Neutrophil (primary cell): Measurements from ENCODE around the gene RAP1GAP2.
A peak's percentile ranks its signal among the peaks of the same experiment; 100 is the strongest.

Source experiments
- H3K27ac ChIP-seq: fragments of 200-600 bp; sonication (generic); 2 replicates; pipeline ENCODE4 v1.5.1; 2016; ENCODE audit warnings: mild to moderate bottlenecking, moderate library complexity
- H3K27me3 ChIP-seq: fragments of 200-600 bp; sonication (generic); 2 replicates; pipeline ENCODE4 v1.6.0; 2016; ENCODE audit warnings: mild to moderate bottlenecking
- H3K36me3 ChIP-seq: fragments of 200-600 bp; sonication (generic); 2 replicates; pipeline ENCODE4 v1.5.1; 2017
- H3K4me1 ChIP-seq, 2 experiments: fragments of 200-600 bp in 1 of 2; sonication (generic) in 1 of 2; 1 replicate in 1 of 2; 2 replicates in 1 of 2; pipeline versions ENCODE4 v1.5.1 to v1.6.1; 2013 to 2016; ENCODE audit warnings: low read depth in 1 of 2, low read length in 1 of 2, mild to moderate bottlenecking in 1 of 2, moderate library complexity in 1 of 2; ENCODE audit not compliant: control insufficient read depth in 1 of 2, insufficient read depth in 1 of 2
- H3K4me3 ChIP-seq, 2 experiments: fragments of 200-600 bp in 1 of 2; sonication (generic) in 1 of 2; 1 replicate in 1 of 2; 2 replicates in 1 of 2; pipeline ENCODE4 v1.5.1; 2013 to 2016; ENCODE audit warnings: low read depth in 1 of 2, low read length in 1 of 2, mild to moderate bottlenecking in 1 of 2, moderate library complexity in 1 of 2
- H3K9me3 ChIP-seq: fragments of 200-600 bp; sonication (generic); 2 replicates; pipeline ENCODE4 v1.5.1; 2016
- TF ChIP-seq, protein P1 (sequence below): fragments of 200-600 bp; sonication (generic); IDR thresholded peaks from 2 replicates; pipeline ENCODE4 v1.5.1; 2016; ENCODE audit warnings: antibody characterized with exemption

The RAP1GAP2 gene

DNA sequence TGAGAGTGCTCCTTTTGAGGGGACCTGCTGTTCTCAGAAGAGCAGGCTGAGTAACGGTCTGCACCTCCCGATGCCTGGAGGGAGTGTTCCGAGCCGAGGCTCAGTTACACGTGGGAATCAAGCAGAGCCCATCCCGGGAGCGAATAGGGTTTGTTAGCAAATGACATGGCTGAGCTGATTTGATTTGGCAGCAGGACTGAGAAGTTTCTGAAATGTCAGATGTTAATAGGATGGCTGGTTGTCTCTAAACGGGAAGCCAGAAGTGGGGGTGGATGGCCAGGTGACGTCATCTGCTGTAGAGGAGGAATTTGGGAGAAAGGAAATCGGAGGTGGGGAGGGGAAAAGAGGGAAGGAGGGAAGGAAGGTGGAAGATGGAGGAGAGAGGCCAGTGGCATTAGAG lies 128.0 kb downstream of the RAP1GAP2 start:
- Histone ChIP-seq H3K4me3 (no peak overlapping the region), H3K36me3 (peaks cover 30% of the 10 kb centered on the region)

DNA sequence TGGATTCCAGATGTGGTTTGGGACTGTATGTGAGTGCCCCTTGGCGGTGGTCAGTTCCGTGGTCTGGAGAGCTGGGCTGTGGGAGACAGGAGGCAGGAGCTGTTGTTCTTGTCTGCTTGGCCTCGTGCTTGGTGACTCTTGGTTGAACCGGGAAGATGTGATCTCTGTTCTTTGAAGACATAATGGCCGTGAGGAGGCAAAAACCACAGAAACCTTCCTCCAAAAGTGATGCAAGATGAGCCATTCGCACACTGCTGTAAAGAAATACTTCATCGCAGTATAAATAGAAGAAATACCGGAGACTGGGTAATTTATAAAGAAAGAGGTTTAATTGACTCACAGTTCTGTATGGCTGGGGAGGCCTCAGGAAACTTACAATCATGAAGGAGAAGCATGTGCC lies 128.8 kb downstream of the RAP1GAP2 start:
- peaks cover 9 to 22% of the 10 kb centered on the region in 2 experiments for H3K4me1 ChIP-seq
- no peak overlapping the region for H3K4me3 ChIP-seq
- peak overlapping the region; percentile 17 for H3K27ac ChIP-seq
- H3K36me3 ChIP-seq = peaks cover 37% of the 10 kb centered on the region
- TF ChIP-seq, protein P1, sequence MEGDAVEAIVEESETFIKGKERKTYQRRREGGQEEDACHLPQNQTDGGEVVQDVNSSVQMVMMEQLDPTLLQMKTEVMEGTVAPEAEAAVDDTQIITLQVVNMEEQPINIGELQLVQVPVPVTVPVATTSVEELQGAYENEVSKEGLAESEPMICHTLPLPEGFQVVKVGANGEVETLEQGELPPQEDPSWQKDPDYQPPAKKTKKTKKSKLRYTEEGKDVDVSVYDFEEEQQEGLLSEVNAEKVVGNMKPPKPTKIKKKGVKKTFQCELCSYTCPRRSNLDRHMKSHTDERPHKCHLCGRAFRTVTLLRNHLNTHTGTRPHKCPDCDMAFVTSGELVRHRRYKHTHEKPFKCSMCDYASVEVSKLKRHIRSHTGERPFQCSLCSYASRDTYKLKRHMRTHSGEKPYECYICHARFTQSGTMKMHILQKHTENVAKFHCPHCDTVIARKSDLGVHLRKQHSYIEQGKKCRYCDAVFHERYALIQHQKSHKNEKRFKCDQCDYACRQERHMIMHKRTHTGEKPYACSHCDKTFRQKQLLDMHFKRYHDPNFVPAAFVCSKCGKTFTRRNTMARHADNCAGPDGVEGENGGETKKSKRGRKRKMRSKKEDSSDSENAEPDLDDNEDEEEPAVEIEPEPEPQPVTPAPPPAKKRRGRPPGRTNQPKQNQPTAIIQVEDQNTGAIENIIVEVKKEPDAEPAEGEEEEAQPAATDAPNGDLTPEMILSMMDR = no peak
- H3K27me3 ChIP-seq = no peaks in the 10 kb centered on the region
- no peaks in the 10 kb centered on the region for H3K9me3 ChIP-seq

More for the DNA sequence above, 128.0 kb downstream of the RAP1GAP2 start:
- TF ChIP-seq, protein P1 = no peak
- no peak overlapping the region for H3K27ac ChIP-seq
- H3K27me3 ChIP-seq = no peaks in the 10 kb centered on the region
- peaks cover 9 to 21% of the 10 kb centered on the region in 2 experiments for H3K4me1 ChIP-seq
- no peaks in the 10 kb centered on the region for H3K9me3 ChIP-seq

DNA sequence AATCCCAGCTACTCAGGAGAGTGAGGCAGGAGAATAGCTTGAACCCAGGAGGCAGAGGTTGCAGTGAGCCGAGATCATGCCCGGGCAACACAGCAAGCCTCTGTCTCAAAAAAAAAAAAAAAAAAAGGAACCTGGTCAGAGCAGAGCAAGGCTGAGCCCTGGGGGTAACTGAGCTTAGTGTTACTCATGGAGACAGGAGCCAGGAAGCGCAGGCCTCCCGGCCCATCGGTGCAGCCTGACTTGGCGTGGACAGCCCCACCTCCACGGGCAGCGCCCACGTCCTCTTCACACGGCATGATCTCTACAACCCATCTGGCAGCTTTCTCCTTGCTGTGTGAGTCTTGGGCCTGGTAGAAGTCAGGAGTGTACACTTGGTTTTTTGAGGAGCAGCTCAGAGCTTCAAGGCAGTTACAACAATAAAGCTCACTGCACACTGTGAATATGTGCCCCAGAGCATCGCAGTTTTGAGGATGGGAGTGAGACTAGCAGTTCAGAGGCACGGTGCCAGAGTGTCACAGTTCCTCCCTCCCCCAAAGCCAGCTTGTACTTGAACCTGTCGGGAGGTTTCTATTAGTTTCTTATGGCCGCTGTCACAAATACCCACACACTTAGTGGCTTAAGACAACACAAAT lies 129.9 kb downstream of the RAP1GAP2 start:
- Histone ChIP-seq H3K4me3 (no peak overlapping the region), H3K27me3 (no peaks in the 10 kb centered on the region), H3K4me1 (peaks cover 9 to 26% of the 10 kb centered on the region in 2 experiments), H3K27ac (no peak overlapping the region), H3K36me3 (peaks cover 39% of the 10 kb centered on the region), H3K9me3 (no peaks in the 10 kb centered on the region)
- TF ChIP-seq, protein P1 = no peak

DNA sequence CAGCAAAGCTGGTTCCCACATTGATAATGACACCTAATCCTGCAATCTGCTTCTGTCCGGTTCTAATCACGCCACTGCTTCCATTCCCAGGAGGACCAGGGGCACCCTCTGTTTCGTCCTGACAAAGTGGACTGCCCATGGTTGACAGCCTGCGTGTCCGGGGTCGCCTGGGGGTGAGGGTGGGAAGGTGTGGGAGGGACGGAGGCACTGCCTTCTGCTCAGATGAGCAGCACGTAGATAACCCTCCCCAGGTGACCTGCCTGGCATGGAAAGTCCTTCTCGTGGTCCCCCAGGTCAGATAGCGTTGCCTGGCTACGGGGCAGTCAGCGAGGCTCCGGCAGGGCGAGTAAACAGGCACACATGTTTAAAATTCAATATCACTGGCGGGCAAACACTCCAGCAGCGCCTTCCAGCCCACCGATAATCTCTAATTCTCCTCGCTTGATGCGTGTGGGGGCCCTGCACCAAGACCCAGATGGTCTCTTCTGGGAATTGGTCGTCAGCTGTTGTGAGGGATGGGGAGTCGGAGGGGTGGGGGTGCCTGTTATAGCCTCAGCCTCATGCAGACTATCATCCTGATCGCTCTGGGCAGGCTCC lies 132.2 kb downstream of the RAP1GAP2 start:
- peaks cover 9 to 26% of the 10 kb centered on the region in 2 experiments for H3K4me1 ChIP-seq
- H3K36me3 ChIP-seq = peaks cover 53% of the 10 kb centered on the region
- no peak overlapping the region for H3K27ac ChIP-seq
- TF ChIP-seq, protein P1 = no peak
- H3K27me3 ChIP-seq = no peaks in the 10 kb centered on the region
- no peak overlapping the region for H3K4me3 ChIP-seq
- H3K9me3 ChIP-seq = no peaks in the 10 kb centered on the region

DNA sequence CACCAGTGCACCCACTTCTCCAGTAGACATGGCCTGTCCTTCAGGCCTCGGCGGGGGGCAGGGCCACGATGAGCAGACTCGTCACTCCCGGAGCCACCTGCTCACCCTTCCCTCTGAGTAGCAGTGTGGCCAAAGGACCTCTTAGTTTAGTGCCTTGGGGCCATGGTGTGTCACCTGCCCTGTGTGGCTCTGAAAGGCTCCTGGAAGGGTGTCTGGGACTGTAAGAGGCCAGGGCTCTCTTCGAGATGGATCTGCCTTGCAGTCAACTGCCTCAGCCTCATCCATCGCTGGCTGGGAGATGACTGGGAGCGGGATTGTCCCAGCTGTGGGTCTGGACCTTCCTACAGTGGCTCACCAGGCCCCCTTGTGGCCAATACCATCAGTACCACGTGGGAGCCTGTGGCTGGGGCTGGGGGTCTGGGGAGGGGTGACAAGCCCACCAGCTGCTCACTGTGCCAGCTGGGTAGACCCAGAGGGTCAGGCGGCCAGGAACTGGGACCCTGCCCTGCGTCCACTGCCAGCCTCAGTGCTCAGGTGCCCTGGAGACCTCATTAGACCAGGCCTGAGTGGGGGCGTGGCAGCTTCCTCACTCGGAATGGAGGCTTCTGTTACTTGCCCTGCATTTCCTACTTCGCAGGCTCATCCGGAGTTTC lies 133.8 kb downstream of the RAP1GAP2 start:
- H3K4me3 ChIP-seq = no peak overlapping the region
- TF ChIP-seq, protein P1 = no peak
- no peaks in the 10 kb centered on the region for H3K9me3 ChIP-seq
- peaks cover 69% of the 10 kb centered on the region for H3K36me3 ChIP-seq
- H3K27ac ChIP-seq = no peak overlapping the region
- H3K27me3 ChIP-seq = no peaks in the 10 kb centered on the region
- peaks cover 4 to 20% of the 10 kb centered on the region in 2 experiments for H3K4me1 ChIP-seq
